ENCODE measurements around the gene HNRNPLL. TPM values are rescaled to one million over a fixed set of nuclear protein-coding genes. Genes with fewer than 3 reads are reported as not detected.
A peak's percentile ranks its signal among the peaks of the same experiment; 100 is the strongest.

HNRNPLL gene
- total and polyA plus RNA-seq, 2 of the 13 experiments (the other 11 are each of a cell fraction or from before 2014, with no cell fraction given) = 49.4 to 103 TPM

GRCh38 chr2:38535404-38535743 is 67.4 kb downstream of the HNRNPLL start:
- peak overlapping the region in 1 of 3 experiments; percentile 78; a peak in 1 of 6 replicates for H3K4me3 ChIP-seq (replicated peaks in 1 of 3; ENCODE audit: insufficient read depth in 1 of 3, low read depth in 2 of 3, low read length in 3 of 3)
- no peaks in the 10 kb centered on the region for H3K36me3 ChIP-seq (replicated peaks in 1 of 2; ENCODE audit: control insufficient read depth in 1 of 2, insufficient read depth in 2 of 2, low read length in 2 of 2)
- DNase-seq (ENCODE audit: low spot score) (no peak), ATAC-seq (peak; percentile 4), FAIRE-seq (no peak)
- H3K79me2 ChIP-seq (ENCODE audit: insufficient read depth, low read length) = no peaks in the 10 kb centered on the region
- no peak overlapping the region for H3K9ac ChIP-seq (ENCODE audit: insufficient read depth, low read depth, low read length)
- in situ Hi-C loops (cut with HindIII; ENCODE audit: extremely low pct_ligation_motif_present, low pct_unique_long_range_greater_than_20kb) (loop anchor here (5.0 kb wide), 1 partner anchor 202 kb away; no protein-coding TSS in a partner anchor), intact Hi-C loops (cut with micrococcal nuclease; ENCODE audit: unreplicated experiment) (no loop called here)
- no peaks in the 10 kb centered on the region for H4K20me1 ChIP-seq (ENCODE audit: insufficient read depth, low read length)
- no TSS peak for BruUV-seq (replicated peaks)
- peak overlapping the region; percentile 99 for H3K4me2 ChIP-seq (ENCODE audit: low read depth, low read length)
- no peaks in the 10 kb centered on the region for H3K9me3 ChIP-seq (ENCODE audit: low read length)
- 70% methylated on average over 11 of the region's 11 CpGs for WGBS (ENCODE audit: low lambda C conversion rate)
- TF ChIP-seq MBD4 (IDR thresholded peaks at IDR 0.05; ENCODE audit: borderline replicate concordance, low read length) (no peak), ZBTB7A (CRISPR knock-in tag; IDR thresholded peaks at IDR 0.05) (0 out of 2 replicates have a peak, but pooled peaks have one; percentile 33), ZNF724P (CRISPR knock-in tag; IDR thresholded peaks at IDR 0.05; ENCODE audit: borderline replicate concordance) (no peak), ZKSCAN5 (CRISPR knock-in tag; IDR thresholded peaks at IDR 0.05) (0 out of 2 replicates have a peak, but pooled peaks have one; percentile 3), USF2 (IDR thresholded peaks at IDR 0.05; ENCODE audit: low read depth, low read length) (peak; percentile 2; the same call in 1 of the 2 replicates), USF2 (CRISPR knock-in tag; IDR thresholded peaks at IDR 0.05; ENCODE audit: borderline replicate concordance) (no peak), ELF3 (CRISPR knock-in tag; IDR thresholded peaks at IDR 0.05) (0 out of 2 replicates have a peak, but pooled peaks have one; percentile 0)
- CTCF ChIA-PET (ENCODE audit: low intra/inter-chr PET ratio, low total read pairs) = interaction anchor here (0.7 to 1.9 kb wide), 5 partner anchors 22 to 205 kb away, joined by 3 to 17 read pairs (median 5); no protein-coding TSS in a partner anchor
- H2AFZ ChIP-seq (ENCODE audit: low read length) = no peak overlapping the region
- no peak overlapping the region for H3K27ac ChIP-seq (ENCODE audit: extremely low read length, insufficient read depth, low read length)
- peaks cover 50% of the 10 kb centered on the region for H3K4me1 ChIP-seq (ENCODE audit: insufficient read depth, low read length)
- H3K27me3 ChIP-seq (ENCODE audit: control insufficient read depth in 1 of 2, insufficient read depth in 2 of 2, low read length in 2 of 2) = 0 out of 5 replicates have a peak, but pooled peaks cover under 1 to 1% of the 10 kb centered on the region in 2 experiments
- POLR2A ChIA-PET = interaction anchor here (1.0 kb wide), 1 partner anchor 216 kb away, joined by 3 read pairs; the partner anchor contains the start of gene SRSF7
